ENCODE data around the gene UMODL1. TPM values are rescaled to one million over a fixed set of nuclear protein-coding genes. Genes with fewer than 3 reads are reported as not detected.
"Not testable (repeated sequence)": the region's sequence is repeated elsewhere in the genome, so short reads cannot be mapped to it uniquely, and the experiment has no call there.

The UMODL1 gene
- total and polyA plus RNA-seq, 3 donors from 2014 or later = 1.7 to 7.8 (median 6.8) TPM

DNA sequence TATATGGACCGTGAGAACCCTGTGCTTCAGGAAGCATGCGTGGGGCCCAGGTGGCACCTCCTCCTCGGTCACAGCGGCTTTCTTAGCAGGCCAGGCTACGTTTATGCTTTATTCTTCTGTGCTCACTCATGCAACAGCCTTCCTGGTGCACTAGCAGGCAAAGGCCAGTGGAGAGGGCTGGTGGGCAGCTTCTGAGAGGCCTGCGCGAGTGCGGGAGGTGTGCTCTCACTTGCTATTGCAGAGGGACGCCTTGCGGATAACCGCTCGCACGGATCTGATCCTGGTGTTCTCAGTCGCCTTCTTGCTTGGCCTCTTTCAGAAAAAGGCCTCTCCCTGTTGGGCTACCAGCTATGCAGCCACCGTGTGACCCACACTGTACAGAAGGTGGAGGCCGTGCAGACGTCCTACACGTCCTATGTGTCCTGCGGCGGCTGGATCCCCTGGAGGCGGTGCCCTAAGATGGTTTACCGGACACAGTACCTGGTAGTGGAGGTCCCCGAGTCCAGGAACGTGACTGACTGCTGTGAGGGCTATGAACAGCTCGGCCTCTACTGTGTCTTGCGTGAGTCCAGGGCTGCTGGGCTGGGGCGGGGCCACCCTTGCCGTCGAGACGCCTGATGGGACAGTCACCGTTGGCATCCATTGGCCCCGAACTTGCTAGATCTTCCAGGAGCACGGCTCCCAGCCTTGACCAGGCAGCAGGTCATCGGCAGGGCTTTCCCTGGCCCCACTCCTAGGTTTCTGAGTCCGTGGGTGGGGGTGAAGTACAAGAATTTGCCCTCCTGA, 4.8 kb downstream of the UMODL1 start:
- DNase-seq = no peak
- no peaks in the 10 kb centered on the region for H3K4me1 ChIP-seq
- H3K4me3 ChIP-seq = no peak overlapping the region
- TF ChIP-seq POLR2A (IDR thresholded peaks at IDR 0.05) = no peak
- no peak for TF ChIP-seq CTCF (IDR thresholded peaks at IDR 0.05)
- no peak overlapping the region for H3K27ac ChIP-seq
- intact Hi-C loops (cut with DNase I; ENCODE audit: low total_unique reads) = no loop called here
- no peaks in the 10 kb centered on the region for H3K9me3 ChIP-seq
- 90 to 91% methylated on average over 32 to 35 of the region's 35 CpGs for WGBS, 2 donors
- H3K36me3 ChIP-seq (ENCODE audit: low read depth, missing control alignments) = no peaks in the 10 kb centered on the region
- H3K27me3 ChIP-seq = no peaks in the 10 kb centered on the region

GRCh38 chr21:42077685-42078238, 6.6 kb downstream of the UMODL1 start:
- 84 to 93% methylated on average over 5 to 6 of the region's 6 CpGs for WGBS, 2 donors

GRCh38 chr21:42078247-42079007, 7.3 kb downstream of the UMODL1 start:
- 83 to 100% methylated on average over 2 to 4 of the region's 10 CpGs for WGBS, 2 donors
- H3K4me3 ChIP-seq; DNase-seq; H3K9me3 ChIP-seq; H3K27me3 ChIP-seq; H3K27ac ChIP-seq; H3K36me3 ChIP-seq (ENCODE audit: low read depth, missing control alignments); H3K4me1 ChIP-seq; intact Hi-C loops (cut with DNase I; ENCODE audit: low total_unique reads): not testable (repeated sequence)

More at GRCh38 chr21:42077685-42078238, 6.6 kb downstream of the UMODL1 start:
- H3K4me3 ChIP-seq; H3K9me3 ChIP-seq; intact Hi-C loops (cut with DNase I; ENCODE audit: low total_unique reads); H3K4me1 ChIP-seq; DNase-seq; H3K27ac ChIP-seq; H3K27me3 ChIP-seq; H3K36me3 ChIP-seq (ENCODE audit: low read depth, missing control alignments): not testable (repeated sequence)

- Histone ChIP-seq H3K9me3 (no peaks in the 10 kb centered on the region), H3K27ac (no peak overlapping the region), H3K36me3 (ENCODE audit: low read depth, missing control alignments) (no peaks in the 10 kb centered on the region), H3K27me3 (no peaks in the 10 kb centered on the region), H3K4me3 (no peak overlapping the region), H3K4me1 (no peaks in the 10 kb centered on the region)
- intact Hi-C loops (cut with DNase I; ENCODE audit: low total_unique reads) = no loop called here
- TF ChIP-seq CTCF (IDR thresholded peaks at IDR 0.05) = no peak
- DNase-seq = no peak
- 81 to 85% methylated on average over 12 to 13 of the region's 13 CpGs for WGBS, 2 donors
Measured at GRCh38 chr21:42079008-42079938, 8.2 kb downstream of the UMODL1 start.

DNA sequence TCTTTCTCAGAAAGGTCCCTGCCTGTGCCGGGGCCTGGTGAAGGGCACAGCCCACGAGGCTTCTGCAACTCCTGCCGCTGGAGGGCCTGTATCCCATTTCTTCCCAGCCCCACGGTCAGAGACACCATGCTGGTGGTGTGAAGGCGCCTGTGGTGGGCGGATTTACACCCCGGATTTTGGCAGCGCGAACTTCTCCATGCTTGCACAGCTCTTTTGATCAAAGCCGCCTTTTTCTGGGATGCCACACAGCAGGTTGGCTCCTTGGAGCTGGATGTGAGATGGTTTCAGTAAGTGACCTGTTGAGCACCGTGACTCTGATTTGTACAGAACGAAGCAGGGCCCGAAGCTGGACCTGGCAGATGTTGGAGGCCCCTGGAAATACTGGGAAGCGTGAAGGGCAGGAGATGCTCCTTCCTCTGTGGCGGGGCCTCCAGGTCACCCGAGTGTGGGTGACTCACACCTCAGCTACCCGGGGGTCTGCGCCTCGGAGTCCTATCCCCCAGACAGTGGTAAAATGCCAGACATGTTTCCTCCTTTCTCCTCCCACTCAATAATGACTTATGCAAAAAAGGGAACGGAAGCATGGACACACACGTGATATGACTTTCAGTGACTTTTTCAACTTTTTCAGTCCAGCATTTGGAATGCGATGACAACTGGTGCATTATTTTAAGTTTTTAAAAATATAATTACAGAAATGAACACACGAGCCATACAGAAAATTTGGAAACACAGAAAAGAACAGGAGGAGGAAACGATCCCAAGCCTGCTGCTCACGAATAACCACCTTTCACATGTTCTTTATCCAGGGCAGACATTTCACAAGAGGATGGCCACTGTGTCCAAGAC, 9.0 kb downstream of the UMODL1 start:
- no peaks in the 10 kb centered on the region for H3K27me3 ChIP-seq
- WGBS, 2 donors = 84 to 85% methylated on average over 20 to 25 of the region's 25 CpGs
- no peak for DNase-seq
- H3K9me3 ChIP-seq = no peaks in the 10 kb centered on the region
- H3K4me3 ChIP-seq = no peak overlapping the region
- intact Hi-C loops (cut with DNase I; ENCODE audit: low total_unique reads) = no loop called here
- TF ChIP-seq POLR2A (IDR thresholded peaks at IDR 0.05) (no peak), CTCF (IDR thresholded peaks at IDR 0.05) (no peak)
- no peaks in the 10 kb centered on the region for H3K4me1 ChIP-seq
- H3K27ac ChIP-seq = no peak overlapping the region
- no peaks in the 10 kb centered on the region for H3K36me3 ChIP-seq (ENCODE audit: low read depth, missing control alignments)

Data from testis (tissue), 3 donors.